ENCODE data around the gene OR6T1.

OR6T1 gene

DNA sequence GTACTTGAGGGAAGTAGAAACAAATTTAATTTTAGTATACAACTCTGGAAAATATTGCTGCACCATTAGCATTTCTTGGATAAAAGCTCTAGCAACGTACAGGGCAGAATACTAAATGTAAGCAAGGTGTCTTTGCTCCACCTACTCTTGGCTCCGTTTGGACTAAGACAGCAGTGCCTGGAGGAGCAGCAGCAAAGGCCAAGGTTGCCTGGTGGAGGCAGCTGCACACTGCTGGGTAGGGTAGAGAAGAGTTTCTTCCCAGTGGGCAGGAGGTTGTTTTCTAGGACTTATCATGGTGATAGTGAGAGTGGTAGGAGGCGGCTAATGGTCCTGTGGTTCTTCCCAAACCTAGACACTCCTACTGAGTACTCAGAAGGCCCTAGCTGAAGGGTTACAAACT, 43.8 kb downstream of the OR6T1 start:
- H3K4me1 Mint-ChIP-seq (ENCODE audit: low read depth): peaks cover 5% of the 10 kb centered on the region
- no peaks in the 10 kb centered on the region for H3K9me3 Mint-ChIP-seq
- no peaks in the 10 kb centered on the region for H3K36me3 Mint-ChIP-seq (ENCODE audit: low read depth)
- no peak overlapping the region for H3K4me3 Mint-ChIP-seq
- peaks cover 5% of the 10 kb centered on the region for H3K27me3 Mint-ChIP-seq (ENCODE audit: low read depth)
- H3K27ac Mint-ChIP-seq: no peak overlapping the region

Measured in T-helper 1 cell treated with Interleukin-12 subunit alpha and Interleukin-12 subunit beta and Interleukin-4 antibody, amounts not matched to agents 30 μg/mL and 1 μg/mL, for 36 hours (primary cell).